ENCODE measurements around the gene SEPHS2.
"Not testable (repeated sequence)": the region's sequence is repeated elsewhere in the genome, so short reads cannot be mapped to it uniquely, and the experiment has no call there.

SEPHS2 gene

GRCh38 chr16:30488764-30489605 is 43.3 kb upstream of the SEPHS2 start:
- in situ Hi-C loops (cut with MboI; ENCODE audit: low pct_unique_long_range_greater_than_20kb, low sequenced_read_pairs, unreplicated experiment) = no loop called here
- TF ChIP-seq, protein P1, sequence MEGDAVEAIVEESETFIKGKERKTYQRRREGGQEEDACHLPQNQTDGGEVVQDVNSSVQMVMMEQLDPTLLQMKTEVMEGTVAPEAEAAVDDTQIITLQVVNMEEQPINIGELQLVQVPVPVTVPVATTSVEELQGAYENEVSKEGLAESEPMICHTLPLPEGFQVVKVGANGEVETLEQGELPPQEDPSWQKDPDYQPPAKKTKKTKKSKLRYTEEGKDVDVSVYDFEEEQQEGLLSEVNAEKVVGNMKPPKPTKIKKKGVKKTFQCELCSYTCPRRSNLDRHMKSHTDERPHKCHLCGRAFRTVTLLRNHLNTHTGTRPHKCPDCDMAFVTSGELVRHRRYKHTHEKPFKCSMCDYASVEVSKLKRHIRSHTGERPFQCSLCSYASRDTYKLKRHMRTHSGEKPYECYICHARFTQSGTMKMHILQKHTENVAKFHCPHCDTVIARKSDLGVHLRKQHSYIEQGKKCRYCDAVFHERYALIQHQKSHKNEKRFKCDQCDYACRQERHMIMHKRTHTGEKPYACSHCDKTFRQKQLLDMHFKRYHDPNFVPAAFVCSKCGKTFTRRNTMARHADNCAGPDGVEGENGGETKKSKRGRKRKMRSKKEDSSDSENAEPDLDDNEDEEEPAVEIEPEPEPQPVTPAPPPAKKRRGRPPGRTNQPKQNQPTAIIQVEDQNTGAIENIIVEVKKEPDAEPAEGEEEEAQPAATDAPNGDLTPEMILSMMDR (IDR thresholded peaks at IDR 0.05; ENCODE audit: extremely low read depth, insufficient read depth, missing control alignments) = no peak
- DNase-seq (ENCODE audit: low spot score) = no peak

GRCh38 chr16:30485818-30486436 is 40.3 kb upstream of the SEPHS2 start:
- TF ChIP-seq, protein P1 (IDR thresholded peaks at IDR 0.05; ENCODE audit: extremely low read depth, insufficient read depth, missing control alignments) = no peak
- DNase-seq (ENCODE audit: low spot score) = no peak
- in situ Hi-C loops (cut with MboI; ENCODE audit: low pct_unique_long_range_greater_than_20kb, low sequenced_read_pairs, unreplicated experiment) = no loop called here

- DNase-seq (ENCODE audit: low spot score) = no peak
- TF ChIP-seq, protein P1 (IDR thresholded peaks at IDR 0.05; ENCODE audit: extremely low read depth, insufficient read depth, missing control alignments) = no peak
- in situ Hi-C loops (cut with MboI; ENCODE audit: low pct_unique_long_range_greater_than_20kb, low sequenced_read_pairs, unreplicated experiment) = no loop called here
These were observed 39.2 kb upstream of the SEPHS2 start for GRCh38 chr16:30484887-30485286.

DNA sequence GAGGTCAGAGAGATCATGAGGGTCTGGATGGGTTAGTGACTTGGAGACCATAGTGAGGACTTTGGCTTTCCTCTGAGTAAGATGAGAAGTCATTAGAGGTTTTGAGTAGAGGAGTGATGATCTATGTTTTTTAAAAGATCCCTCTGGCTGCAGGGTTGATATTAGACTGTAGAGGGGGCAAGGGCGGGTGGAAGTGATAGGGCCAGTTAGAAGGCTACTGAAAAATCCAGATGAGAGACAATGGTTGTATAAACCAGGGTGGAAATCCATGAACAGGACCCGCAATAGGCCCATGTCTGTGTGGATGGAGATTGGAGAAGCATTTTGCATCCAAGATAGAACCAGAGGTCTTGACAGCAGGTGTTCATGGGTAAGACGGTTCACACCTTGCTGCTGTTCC is 36.7 kb upstream of the SEPHS2 start:
- no peak for DNase-seq (ENCODE audit: low spot score)
- in situ Hi-C loops (cut with MboI; ENCODE audit: low pct_unique_long_range_greater_than_20kb, low sequenced_read_pairs, unreplicated experiment) = no loop called here
- TF ChIP-seq, protein P1 (IDR thresholded peaks at IDR 0.05; ENCODE audit: extremely low read depth, insufficient read depth, missing control alignments) = no peak

GRCh38 chr16:30481381-30481780 is 35.7 kb upstream of the SEPHS2 start:
- in situ Hi-C loops (cut with MboI; ENCODE audit: low pct_unique_long_range_greater_than_20kb, low sequenced_read_pairs, unreplicated experiment) = no loop called here
- no peak for DNase-seq (ENCODE audit: low spot score)
- TF ChIP-seq, protein P1 (IDR thresholded peaks at IDR 0.05; ENCODE audit: extremely low read depth, insufficient read depth, missing control alignments) = no peak

DNA sequence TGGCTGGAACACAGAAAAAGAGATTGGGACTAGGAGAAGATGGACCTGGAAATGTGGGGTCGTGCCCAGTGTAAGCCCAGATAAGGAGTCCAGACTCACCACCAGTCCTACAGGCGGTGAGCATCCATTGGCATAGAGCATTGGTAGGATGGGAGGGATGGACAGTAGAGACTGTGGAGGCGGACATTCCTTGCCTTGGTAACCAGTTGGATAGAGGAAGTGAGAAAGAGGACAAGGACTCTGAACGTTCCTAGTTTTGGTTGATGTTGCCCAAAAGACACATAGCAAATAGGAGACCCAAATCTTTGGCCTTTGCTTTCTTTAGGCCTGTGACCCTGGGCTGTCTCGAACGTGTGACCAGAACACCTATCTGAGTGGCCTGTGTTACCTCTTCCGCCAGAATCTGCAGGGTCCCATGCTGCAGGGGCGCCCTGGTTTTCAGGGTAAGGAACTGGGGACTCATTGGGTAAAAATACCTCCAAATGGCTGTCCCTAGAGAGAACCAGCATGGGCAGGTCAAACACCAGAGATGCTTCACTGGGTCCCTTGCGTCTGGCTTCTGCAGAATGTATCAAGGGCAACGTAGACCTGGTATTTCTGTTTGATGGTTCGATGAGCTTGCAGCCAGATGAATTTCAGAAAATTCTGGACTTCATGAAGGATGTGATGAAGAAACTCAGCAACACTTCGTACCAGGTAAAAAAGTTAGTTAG is 33.2 kb upstream of the SEPHS2 start:
- no peak for DNase-seq (ENCODE audit: low spot score)
- in situ Hi-C loops (cut with MboI; ENCODE audit: low pct_unique_long_range_greater_than_20kb, low sequenced_read_pairs, unreplicated experiment) = no loop called here

DNA sequence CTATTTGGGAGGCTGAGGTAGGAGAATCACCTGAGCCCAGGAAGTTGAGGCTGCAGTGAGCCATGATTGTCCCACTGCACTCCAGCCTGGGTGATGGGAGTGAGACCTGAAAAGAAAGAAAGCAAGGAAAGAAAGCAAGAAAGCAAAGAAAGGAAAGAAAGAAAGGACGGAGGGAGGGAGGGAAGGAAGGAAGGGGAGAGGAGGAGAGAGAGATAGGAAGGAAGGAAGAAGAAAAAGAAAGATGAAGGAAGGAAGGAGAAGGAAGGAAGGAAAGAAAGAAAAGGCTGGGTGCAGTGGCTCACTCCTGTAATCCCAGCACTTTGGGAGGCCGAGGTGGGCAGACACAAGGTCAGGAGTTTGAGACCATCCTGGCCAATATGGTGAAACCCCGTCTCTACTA is 32.1 kb upstream of the SEPHS2 start:
- in situ Hi-C loops (cut with MboI; ENCODE audit: low pct_unique_long_range_greater_than_20kb, low sequenced_read_pairs, unreplicated experiment) = not testable (repeated sequence)

More for the DNA sequence above, 33.2 kb upstream of the SEPHS2 start:
- TF ChIP-seq, protein P1 (IDR thresholded peaks at IDR 0.05; ENCODE audit: extremely low read depth, insufficient read depth, missing control alignments) = no peak

More for the DNA sequence above, 32.1 kb upstream of the SEPHS2 start:
- DNase-seq (ENCODE audit: low spot score) = not testable (repeated sequence)

All from GM13977 (cell line).